K562 treated with DMSO at 1 percent for 48 hours (cell line): ENCODE data around the gene FMR1NB. TPM values are rescaled to one million over a fixed set of nuclear protein-coding genes. Genes with fewer than 3 reads are reported as not detected.

Experiments used
- total RNA-seq: library from RNA; unstranded; fragments of 300-600 nt; gene quantifications from 2 replicates; pipeline ENCODE4 v1.2.3, GENCODE V29; 2022; ENCODE audit warnings: low replicate concordance; ENCODE audit errors: extremely low read depth

The FMR1NB gene, protein sequence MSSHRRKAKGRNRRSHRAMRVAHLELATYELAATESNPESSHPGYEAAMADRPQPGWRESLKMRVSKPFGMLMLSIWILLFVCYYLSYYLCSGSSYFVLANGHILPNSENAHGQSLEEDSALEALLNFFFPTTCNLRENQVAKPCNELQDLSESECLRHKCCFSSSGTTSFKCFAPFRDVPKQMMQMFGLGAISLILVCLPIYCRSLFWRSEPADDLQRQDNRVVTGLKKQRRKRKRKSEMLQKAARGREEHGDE
- not detected in 2 replicates for total RNA-seq

GRCh38 chrX:147981038-147981752 is at the start of gene FMR1NB:
TSS of gene FMR1NB (plus strand) at chrX:147981337. CDS start at chrX:147981403, 66 bp downstream.

Other genes starting within 250 kb of the FMR1NB start
- not detected in 2 replicates for gene FMR1, start 69.4 kb upstream of the FMR1NB start, total RNA-seq